Neural cell (in vitro differentiated cells): ENCODE results near the gene PRICKLE2. TPM values are rescaled to one million over a fixed set of nuclear protein-coding genes. Genes with fewer than 3 reads are reported as not detected.

ENCODE experiments used
- H2AFZ ChIP-seq: fragments of 200-600, 300-800 bp; sonication (generic), shearing (Covaris generic); 2 replicates; pipeline ENCODE4 v1.6.0; 2014; ENCODE audit warnings: low read depth, mild to moderate bottlenecking, antibody characterized with exemption, low read length, moderate library complexity
- H3F3A ChIP-seq: fragments of 200-600 bp; shearing (Covaris generic); 2 replicates; pipeline ENCODE4 v1.6.1; 2016; ENCODE audit warnings: mild to moderate bottlenecking, moderate library complexity, mixed read lengths, antibody characterized with exemption, low read length; ENCODE audit not compliant: insufficient read depth, poor library complexity, severe bottlenecking
- H3K27ac ChIP-seq: fragments of 200-600, 300-800 bp; sonication (generic), shearing (Covaris generic); 2 replicates; pipeline ENCODE4 v1.5.1; 2014; ENCODE audit warnings: mild to moderate bottlenecking, low read length, moderate library complexity
- H3K27me3 ChIP-seq: fragments of 300-800, 200-600 bp; sonication (generic), shearing (Covaris generic); 2 replicates; pipeline ENCODE4 v1.6.0; 2014; ENCODE audit warnings: mild to moderate bottlenecking, low read depth, low read length, moderate library complexity; ENCODE audit not compliant: insufficient read depth
- H3K36me3 ChIP-seq: fragments of 300-800, 200-600 bp; sonication (generic), shearing (Covaris generic); 2 replicates; pipeline ENCODE4 v1.5.1; 2014; ENCODE audit warnings: mild to moderate bottlenecking, antibody characterized with exemption, low read length, moderate library complexity; ENCODE audit not compliant: insufficient read depth
- H3K4me2 ChIP-seq: fragments of 300-800, 200-600 bp; sonication (generic), shearing (Covaris generic); 2 replicates; pipeline ENCODE4 v1.6.0; 2014; ENCODE audit warnings: mild to moderate bottlenecking, low read length
- H3K4me3 ChIP-seq: fragments of 300-800, 200-600 bp; sonication (generic), shearing (Covaris generic); 2 replicates; pipeline ENCODE4 v1.5.1; 2014; ENCODE audit warnings: mild to moderate bottlenecking, low read length, moderate library complexity
- H3K79me2 ChIP-seq: fragments of 200-600 bp; shearing (Covaris generic); replicated peaks from 2 replicates; pipeline ENCODE4 v1.6.0; 2014; ENCODE audit warnings: mild to moderate bottlenecking, low read length, moderate library complexity; ENCODE audit not compliant: insufficient read depth
- H3K9ac ChIP-seq: fragments of 300-800, 200-600 bp; sonication (generic), shearing (Covaris generic); 2 replicates; pipeline ENCODE4 v1.6.1; 2016; ENCODE audit warnings: mild to moderate bottlenecking, low read length, mixed read lengths
- H3K9me2 ChIP-seq: fragments of 200-600 bp; shearing (Covaris generic); 2 replicates; pipeline ENCODE4 v1.6.1; 2016; ENCODE audit warnings: mild to moderate bottlenecking, low read length, mixed read lengths; ENCODE audit not compliant: insufficient read depth
- H3K9me3 ChIP-seq: fragments of 200-600, 300-800 bp; sonication (generic), shearing (Covaris generic); 2 replicates; pipeline ENCODE4 v1.6.1; 2016; ENCODE audit warnings: mild to moderate bottlenecking, mixed run types, low read length, moderate library complexity, mixed read lengths
- H4K20me1 ChIP-seq: fragments of 200-600 bp; shearing (Covaris generic); 2 replicates; pipeline ENCODE4 v1.6.1; 2016; ENCODE audit warnings: mild to moderate bottlenecking, mixed run types; ENCODE audit not compliant: insufficient read depth
- CTCF ChIP-seq: fragments of 450-650 bp; IDR thresholded peaks from 2 replicates; pipeline ENCODE4 v1.5.1; 2014; ENCODE audit warnings: antibody characterized with exemption, mild to moderate bottlenecking, moderate library complexity; ENCODE audit not compliant: poor library complexity, severe bottlenecking
- EP300 ChIP-seq: fragments of 450-650 bp; conservative IDR thresholded peaks from 2 replicates; pipeline ENCODE4 v1.6.1; 2014; ENCODE audit warnings: antibody characterized with exemption, mild to moderate bottlenecking, moderate library complexity; ENCODE audit not compliant: poor library complexity, severe bottlenecking
- EZH2 ChIP-seq: fragments of 200-600, 300-800 bp; shearing (Covaris generic), sonication (generic); IDR thresholded peaks from 2 replicates; pipeline ENCODE4 v1.6.1; 2014; ENCODE audit warnings: antibody characterized with exemption, low read length, borderline replicate concordance, mild to moderate bottlenecking; ENCODE audit not compliant: insufficient read depth, poor library complexity, severe bottlenecking
- MXI1 ChIP-seq: fragments of 450-650 bp; conservative IDR thresholded peaks from 2 replicates; pipeline ENCODE4 v1.6.1; 2014; ENCODE audit warnings: antibody characterized with exemption, mild to moderate bottlenecking; ENCODE audit not compliant: poor library complexity, severe bottlenecking
- POLR2AphosphoS5 ChIP-seq: IDR thresholded peaks from 2 replicates; pipeline ENCODE4 v1.6.1; 2012
- RAD21 ChIP-seq: fragments of 450-650 bp; conservative IDR thresholded peaks from 2 replicates; pipeline ENCODE4 v1.6.1; 2014; ENCODE audit warnings: antibody characterized with exemption, mild to moderate bottlenecking, moderate library complexity
- REST ChIP-seq: IDR thresholded peaks from 2 replicates; pipeline ENCODE4 v1.6.1; 2012; ENCODE audit warnings: borderline replicate concordance
- SMC3 ChIP-seq: fragments of 450-650 bp; conservative IDR thresholded peaks from 2 replicates; pipeline ENCODE4 v1.6.1; 2014; ENCODE audit warnings: antibody characterized with exemption, mild to moderate bottlenecking, moderate library complexity; ENCODE audit not compliant: poor library complexity
- TAF1 ChIP-seq: IDR thresholded peaks from 2 replicates; pipeline ENCODE4 v1.6.1; 2012; ENCODE audit warnings: low read depth
- polyA plus RNA-seq: library from polyadenylated mRNA; depleted of rRNA; stranded (reverse); fragments of >200 nt; gene quantifications from 2 replicates; pipeline ENCODE4 v1.2.3, GENCODE V29; 2014

The PRICKLE2 gene
- polyA plus RNA-seq, 1 donor from 2014 or later, result 8.7 TPM

- Histone ChIP-seq H4K20me1 (no peaks in the 10 kb centered on the region), H3K79me2 (no peaks in the 10 kb centered on the region), H3K27ac (no peak overlapping the region), H3K4me2 (no peak overlapping the region), H3F3A (no peaks in the 10 kb centered on the region), H3K9me2 (no peaks in the 10 kb centered on the region), H3K9ac (no peak overlapping the region), H3K27me3 (no peaks in the 10 kb centered on the region), H3K36me3 (no peaks in the 10 kb centered on the region), H3K9me3 (no peaks in the 10 kb centered on the region), H3K4me3 (no peak overlapping the region), H2AFZ (no peak overlapping the region)
- TF ChIP-seq TAF1, result no peak
- no peak for TF ChIP-seq POLR2AphosphoS5
- TF ChIP-seq MXI1, result no peak
- TF ChIP-seq EP300, result no peak
- no peak for TF ChIP-seq CTCF
- no peak for TF ChIP-seq REST
- TF ChIP-seq RAD21, result no peak
- TF ChIP-seq EZH2, result no peak
Measured at GRCh38 chr3:64086479-64087252, 138.6 kb downstream of the PRICKLE2 start.

- no peak for TF ChIP-seq TAF1
- TF ChIP-seq REST, result no peak
- TF ChIP-seq MXI1, result no peak
- TF ChIP-seq RAD21, result no peak
- no peak for TF ChIP-seq SMC3
- no peak for TF ChIP-seq EP300
- TF ChIP-seq CTCF, result no peak
- no peak for TF ChIP-seq POLR2AphosphoS5
- no peak for TF ChIP-seq EZH2
- Histone ChIP-seq H3K4me2 (no peak overlapping the region), H3K4me3 (no peak overlapping the region)
Measured at GRCh38 chr3:64084640-64085039, 140.6 kb downstream of the PRICKLE2 start.

More at GRCh38 chr3:64084640-64085039, 140.6 kb downstream of the PRICKLE2 start:
- H4K20me1 ChIP-seq, result no peaks in the 10 kb centered on the region
- H3K27ac ChIP-seq, result no peak overlapping the region
- no peaks in the 10 kb centered on the region for H3F3A ChIP-seq
- H3K9me2 ChIP-seq, result no peaks in the 10 kb centered on the region
- H3K9me3 ChIP-seq, result no peaks in the 10 kb centered on the region
- no peaks in the 10 kb centered on the region for H3K36me3 ChIP-seq
- no peaks in the 10 kb centered on the region for H3K79me2 ChIP-seq
- no peak overlapping the region for H2AFZ ChIP-seq
- H3K27me3 ChIP-seq, result no peaks in the 10 kb centered on the region
- no peak overlapping the region for H3K9ac ChIP-seq
